ENCODE measurements around the gene KRTAP5-10.
"Not testable (repeated sequence)": the region's sequence is repeated elsewhere in the genome, so short reads cannot be mapped to it uniquely, and the experiment has no call there.

DNA sequence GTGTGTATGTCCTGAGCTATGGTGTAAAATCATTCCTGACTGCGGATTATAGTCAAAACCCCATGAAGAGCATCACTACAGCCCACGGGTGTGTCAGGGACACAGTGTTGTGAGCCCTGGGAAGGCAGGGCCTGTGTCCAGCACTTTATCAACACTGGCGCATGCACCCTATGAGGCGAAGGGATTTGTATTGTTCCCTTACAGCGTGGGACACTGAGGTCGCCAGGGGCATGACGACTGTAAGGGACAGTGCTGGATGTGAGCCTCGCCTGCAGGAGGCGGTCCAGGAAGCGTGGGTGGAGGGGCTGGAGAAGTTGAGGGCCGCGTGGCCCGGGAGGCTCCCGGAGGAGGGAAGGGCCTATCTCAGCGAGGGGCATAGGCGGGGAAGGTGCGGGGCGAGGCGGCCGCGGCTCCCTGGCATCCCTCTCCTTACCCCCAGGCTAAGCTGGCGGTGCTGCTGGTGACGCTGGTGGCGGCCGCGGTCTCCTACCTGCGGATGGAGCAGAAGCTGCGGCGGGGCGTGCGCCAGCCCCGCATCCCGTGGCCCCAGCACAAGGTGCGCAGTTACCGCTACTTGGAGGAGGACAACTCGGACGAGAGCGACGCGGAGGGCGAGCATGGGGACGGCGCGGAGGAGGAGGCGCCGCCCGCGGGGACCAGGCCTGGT, 41.6 kb downstream of the KRTAP5-10 start:
- not testable (repeated sequence) for TF ChIP-seq CTCF (IDR thresholded peaks at IDR 0.05; ENCODE audit: insufficient read depth, low read length, poor library complexity, severe bottlenecking); EZH2phosphoT487 (conservative IDR thresholded peaks at IDR 0.05; ENCODE audit: low read length)

Data from SU-DHL-6 (cell line).